Testis (tissue), 3 donors: ENCODE results near the gene NRG2. TPM values are rescaled to one million over a fixed set of nuclear protein-coding genes. Genes with fewer than 3 reads are reported as not detected.

Experiments used
- DNase-seq: peaks from one replicate; pipeline ENCODE4 v3.0.0-alpha.2; 2019
- H3K27ac ChIP-seq, 2 donors: fragments of 200-600 bp; sonication (generic); one replicate each; pipeline ENCODE4 v1.5.1; 2019
- H3K27me3 ChIP-seq: fragments of 200-600 bp; sonication (generic); one replicate; pipeline ENCODE4 v1.5.1; 2019
- H3K36me3 ChIP-seq: fragments of 200-600 bp; sonication (generic); one replicate; pipeline ENCODE4 v1.5.1; 2017; ENCODE audit warnings: low read depth; ENCODE audit errors: missing control alignments
- H3K4me1 ChIP-seq: fragments of 200-600 bp; sonication (generic); one replicate; pipeline ENCODE4 v1.5.1; 2019
- H3K4me3 ChIP-seq, 2 donors: fragments of 200-600 bp; sonication (generic); one replicate each; pipeline ENCODE4 v1.5.1; 2017 to 2019
- H3K9me3 ChIP-seq: fragments of 200-600 bp; sonication (generic); one replicate; pipeline ENCODE4 v1.5.1; 2017
- CTCF ChIP-seq, 3 experiments: fragments of 450-650 bp in 2 of 3; fragments of 200-600 bp in 1 of 3; sonication (generic) in 1 of 3; IDR thresholded peaks; one replicate each; pipeline ENCODE4 v1.5.1; 2016 to 2019; ENCODE audit warnings: antibody characterized with exemption in 3 of 3, mild to moderate bottlenecking in 2 of 3, moderate library complexity in 1 of 3
- POLR2A ChIP-seq: fragments of 450-650 bp; IDR thresholded peaks from one replicate; pipeline ENCODE4 v1.6.1; 2017; ENCODE audit warnings: antibody characterized with exemption, mild to moderate bottlenecking, moderate library complexity
- WGBS, 2 donors: methylation state at CpG; one replicate each; pipeline ENCODE4 v1.1.5; 2018; 5-methylcytosine and 5-hydroxymethylcytosine counted together
- intact Hi-C: fragments of 100-400 bp; cut with DNase I; formaldehyde crosslinking; loops from one replicate; pipeline ENCODE4 v1.15.1; 2023; ENCODE audit warnings: low total_unique reads
- polyA plus RNA-seq: library from polyadenylated mRNA; stranded (reverse); fragments of 350-450 nt; fragmentation: Illumina TruSeq; extraction: RNeasy Lipid Tissue Mini Kit (QIAGEN cat#74804); gene quantifications from one replicate; pipeline ENCODE4 v1.2.3, GENCODE V29; 2014; ENCODE audit warnings: low read depth, low replicate concordance; ENCODE audit not compliant: insufficient read depth
- total RNA-seq, 2 donors: library from RNA; depleted of rRNA; stranded (reverse); fragments of >200 nt; gene quantifications; one replicate each; pipeline ENCODE4 v1.2.3, GENCODE V29; 2016

Gene NRG2
- total and polyA plus RNA-seq, 3 donors from 2014 or later = 4.8 to 23.2 (median 13.0) TPM

DNA sequence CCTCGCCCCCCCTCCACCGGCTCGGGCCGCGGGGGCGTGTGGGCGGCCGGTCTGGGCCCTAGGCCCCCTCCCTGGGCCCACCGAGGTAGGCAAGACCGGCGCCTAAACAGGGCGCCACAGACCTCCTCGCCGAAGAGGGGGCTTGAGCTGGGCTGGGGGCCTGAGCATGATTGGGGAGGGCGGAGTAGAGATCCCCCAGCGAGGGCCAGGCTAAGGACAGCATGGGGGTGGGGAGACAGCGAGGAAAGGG lies 138.6 kb downstream of the NRG2 start:
- H3K4me3 ChIP-seq = peak overlapping the region; percentile 55 to 67
- H3K9me3 ChIP-seq = no peaks in the 10 kb centered on the region
- 1% methylated on average over 15 of the region's 17 CpGs; no CpG with 5 or more reads in 1 of the 2 donors for WGBS, 2 donors
- intact Hi-C loops = no loop called here
- no peaks in the 10 kb centered on the region for H3K36me3 ChIP-seq
- peak overlapping the region in 1 of 2 donors; percentile 32 for H3K27ac ChIP-seq
- H3K27me3 ChIP-seq = no peaks in the 10 kb centered on the region
- peaks cover 25% of the 10 kb centered on the region for H3K4me1 ChIP-seq
- no peak for DNase-seq
- TF ChIP-seq CTCF (IDR thresholded peaks at IDR 0.05) (no peak), POLR2A (no peak)

- H3K27ac ChIP-seq = peak overlapping the region in 1 of 2 donors; percentile 32
- 0% methylated on average over 7 to 59 of the region's 89 CpGs for WGBS, 2 donors
- H3K36me3 ChIP-seq = no peaks in the 10 kb centered on the region
- DNase-seq = peak; percentile 54
- intact Hi-C loops = no loop called here
- H3K27me3 ChIP-seq = no peaks in the 10 kb centered on the region
- TF ChIP-seq POLR2A = no peak
- TF ChIP-seq CTCF (IDR thresholded peaks at IDR 0.05) = no peak
- peaks cover 24% of the 10 kb centered on the region for H3K4me1 ChIP-seq
- H3K4me3 ChIP-seq = peak overlapping the region; percentile 55 to 67
- no peaks in the 10 kb centered on the region for H3K9me3 ChIP-seq
Observed at GRCh38 chr5:139903795-139904565, 139.1 kb downstream of the NRG2 start.

DNA sequence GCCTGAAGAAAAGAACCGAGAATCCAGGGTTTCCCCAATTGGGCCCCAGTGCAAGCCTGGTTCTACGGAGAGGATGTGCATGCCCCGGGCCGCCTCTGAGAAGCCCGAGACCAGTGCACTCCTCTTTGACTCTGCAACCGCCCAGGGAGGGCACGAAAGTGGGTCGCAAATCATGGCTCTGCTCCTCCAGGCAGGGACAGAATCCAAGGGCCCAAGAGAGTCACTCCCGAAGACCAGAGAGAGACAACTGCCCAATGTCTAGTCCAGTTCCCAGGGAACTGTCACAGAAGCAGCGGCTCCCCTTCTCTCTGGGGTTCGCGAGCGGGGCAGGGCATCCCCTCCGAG lies 139.7 kb downstream of the NRG2 start:
- DNase-seq = no peak
- intact Hi-C loops = no loop called here

DNA sequence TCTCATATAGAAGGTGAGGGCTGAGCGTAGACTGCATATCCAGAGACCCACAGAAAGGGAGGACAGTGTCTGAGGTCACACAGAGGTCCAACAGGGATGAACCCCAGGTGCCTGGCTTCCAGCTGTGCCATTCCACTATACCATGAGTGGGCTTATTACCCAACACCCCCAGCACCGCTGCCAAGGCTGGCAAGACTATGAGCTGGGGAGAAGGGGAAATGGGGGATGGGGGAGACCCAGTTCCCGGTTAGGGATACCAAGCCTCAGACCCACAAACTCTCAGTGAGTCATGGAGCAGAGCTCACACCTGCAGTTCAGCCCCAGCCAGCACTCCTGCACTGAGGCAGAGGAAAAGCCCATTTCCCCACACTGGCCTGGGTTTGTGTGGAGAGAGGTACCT lies 141.1 kb downstream of the NRG2 start:
- Histone ChIP-seq H3K36me3 (no peaks in the 10 kb centered on the region), H3K9me3 (no peaks in the 10 kb centered on the region), H3K4me1 (peaks cover 21% of the 10 kb centered on the region), H3K27ac (no peak overlapping the region), H3K4me3 (no peak overlapping the region), H3K27me3 (no peaks in the 10 kb centered on the region)
- WGBS, 2 donors = 64 to 84% methylated on average over 3 of the region's 3 CpGs
- TF ChIP-seq CTCF (IDR thresholded peaks at IDR 0.05) (no peak), POLR2A (no peak)
- DNase-seq = no peak
- intact Hi-C loops = no loop called here

More for the DNA sequence above, 139.7 kb downstream of the NRG2 start:
- 18 to 23% methylated on average over 11 to 14 of the region's 14 CpGs for WGBS, 2 donors
- Histone ChIP-seq H3K36me3 (no peaks in the 10 kb centered on the region), H3K9me3 (no peaks in the 10 kb centered on the region), H3K4me1 (peaks cover 20% of the 10 kb centered on the region), H3K27ac (no peak overlapping the region), H3K4me3 (peak overlapping the region; percentile 55 to 67), H3K27me3 (no peaks in the 10 kb centered on the region)
- TF ChIP-seq CTCF (IDR thresholded peaks at IDR 0.05) (no peak), POLR2A (no peak)

GRCh38 chr5:139901251-139901575 lies 141.9 kb downstream of the NRG2 start:
- WGBS, 2 donors = 61 to 89% methylated on average over 1 to 2 of the region's 2 CpGs
- Histone ChIP-seq H3K4me1 (peaks cover 29% of the 10 kb centered on the region), H3K36me3 (no peaks in the 10 kb centered on the region), H3K27ac (no peak overlapping the region), H3K4me3 (no peak overlapping the region), H3K9me3 (no peaks in the 10 kb centered on the region), H3K27me3 (no peaks in the 10 kb centered on the region)
- intact Hi-C loops = no loop called here
- TF ChIP-seq CTCF (IDR thresholded peaks at IDR 0.05) (no peak), POLR2A (no peak)
- no peak for DNase-seq
